Measurements from ENCODE around the gene CRLF3. TPM values are rescaled to one million over a fixed set of nuclear protein-coding genes. Genes with fewer than 3 reads are reported as not detected.
"Not testable (repeated sequence)": the region's sequence is repeated elsewhere in the genome, so short reads cannot be mapped to it uniquely, and the experiment has no call there.

CRLF3 gene
- total RNA-seq, 1 donor from 2014 or later = 4.2 TPM

- not testable (repeated sequence) for ATAC-seq
Observed at GRCh38 chr17:30814860-30815259, 9.6 kb downstream of the CRLF3 start.

DNA sequence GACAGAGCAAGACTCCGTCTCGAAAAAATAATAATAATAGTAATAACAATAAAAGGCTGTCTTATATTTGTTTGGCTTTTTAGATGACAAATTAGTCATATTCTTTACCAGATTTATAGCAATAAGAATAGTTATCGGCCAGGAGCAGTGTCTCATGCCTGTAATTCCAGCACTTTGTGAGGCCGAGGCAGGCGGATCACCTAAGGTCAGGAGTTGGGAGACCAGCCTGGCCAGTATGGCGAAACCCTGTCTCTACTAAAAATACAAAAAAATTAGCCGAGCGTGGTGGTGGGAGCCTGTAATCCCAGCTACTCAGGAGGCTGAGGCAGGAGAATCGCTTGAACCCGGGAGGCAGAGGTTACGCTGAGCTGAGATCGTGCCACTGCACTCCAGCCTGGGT, 10.3 kb downstream of the CRLF3 start:
- not testable (repeated sequence) for DNase-seq (ENCODE audit: low spot score); ATAC-seq

More at GRCh38 chr17:30814860-30815259, 9.6 kb downstream of the CRLF3 start:
- DNase-seq (ENCODE audit: low spot score) = not testable (repeated sequence)

- ATAC-seq = no peak
- DNase-seq (ENCODE audit: low spot score) = no peak
Observed at GRCh38 chr17:30812218-30813177, 12.0 kb downstream of the CRLF3 start.

GRCh38 chr17:30809867-30810266, 14.6 kb downstream of the CRLF3 start:
- no peak for DNase-seq (ENCODE audit: low spot score)
- no peak for ATAC-seq

- peak; percentile 34 for ATAC-seq
- DNase-seq (ENCODE audit: low spot score) = no peak
Observed at GRCh38 chr17:30808785-30809286, 15.7 kb downstream of the CRLF3 start.

GRCh38 chr17:30807896-30808295, 16.6 kb downstream of the CRLF3 start:
- no peak for ATAC-seq
- DNase-seq (ENCODE audit: low spot score) = no peak

- DNase-seq (ENCODE audit: low spot score) (no peak), ATAC-seq (no peak)
Observed at GRCh38 chr17:30805944-30806456, 18.5 kb downstream of the CRLF3 start.

DNA sequence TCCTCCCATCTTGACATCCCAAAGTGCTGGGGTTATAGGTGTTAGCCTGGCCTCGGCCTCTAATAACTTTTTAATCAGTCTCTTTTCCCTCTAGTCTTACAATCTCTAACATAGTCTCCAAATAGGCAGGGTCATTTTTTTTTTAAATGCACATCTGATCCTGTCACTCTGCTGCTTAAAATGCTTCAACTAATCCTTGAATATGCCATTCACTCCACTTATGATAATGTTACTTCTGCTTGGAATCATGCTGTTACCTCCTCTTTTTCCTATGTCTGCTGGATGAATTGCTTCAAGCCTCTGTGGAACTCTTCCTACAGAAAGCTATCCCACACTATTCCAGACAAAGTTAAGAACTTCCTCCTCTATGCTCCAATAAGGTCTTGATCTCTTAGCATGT, 22.8 kb downstream of the CRLF3 start:
- DNase-seq (ENCODE audit: low spot score) = no peak
- no peak for ATAC-seq

DNA sequence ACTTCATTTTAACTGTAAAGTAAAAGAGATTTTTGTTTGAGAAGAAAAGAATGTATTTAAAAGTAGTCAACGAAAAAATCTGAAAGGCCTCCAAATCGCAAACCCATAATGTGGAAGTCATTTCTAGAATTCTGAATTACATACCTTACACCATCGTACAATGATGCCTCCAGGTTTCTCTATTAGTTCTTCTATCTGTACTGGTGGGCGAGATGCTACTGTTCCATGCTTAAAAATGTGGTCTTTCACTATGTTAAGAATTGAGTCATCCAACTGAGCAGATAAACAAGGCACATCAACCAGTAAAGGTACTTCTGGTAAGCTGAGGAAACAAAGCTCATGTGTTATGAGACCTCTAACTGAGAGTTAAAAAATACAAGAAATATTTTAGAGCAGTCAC, 28.5 kb downstream of the CRLF3 start:
- DNase-seq (ENCODE audit: low spot score) (no peak), ATAC-seq (no peak)

DNA sequence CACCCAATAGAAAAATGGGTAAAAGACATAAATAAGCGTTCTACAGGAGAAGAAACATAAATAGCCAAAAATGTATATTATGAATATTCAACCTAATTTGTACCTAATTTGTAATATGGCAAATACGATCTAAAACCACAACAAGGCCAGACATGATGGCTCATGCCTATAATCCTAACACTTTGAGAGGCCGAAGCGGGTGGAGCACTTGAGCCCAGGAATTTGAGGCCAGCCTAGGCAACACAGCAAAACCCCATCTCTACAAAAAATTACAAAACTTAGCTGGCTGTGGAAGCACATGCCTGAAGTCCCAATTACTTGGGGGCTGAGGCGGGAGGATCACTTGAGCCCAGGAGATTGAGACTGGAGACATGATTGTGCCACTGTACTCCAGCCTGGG, 30.1 kb downstream of the CRLF3 start:
- DNase-seq (ENCODE audit: low spot score) = no peak
- no peak for ATAC-seq

- no peak for DNase-seq (ENCODE audit: low spot score)
- no peak for ATAC-seq
Observed at GRCh38 chr17:30793282-30793977, 31.1 kb downstream of the CRLF3 start.

DNA sequence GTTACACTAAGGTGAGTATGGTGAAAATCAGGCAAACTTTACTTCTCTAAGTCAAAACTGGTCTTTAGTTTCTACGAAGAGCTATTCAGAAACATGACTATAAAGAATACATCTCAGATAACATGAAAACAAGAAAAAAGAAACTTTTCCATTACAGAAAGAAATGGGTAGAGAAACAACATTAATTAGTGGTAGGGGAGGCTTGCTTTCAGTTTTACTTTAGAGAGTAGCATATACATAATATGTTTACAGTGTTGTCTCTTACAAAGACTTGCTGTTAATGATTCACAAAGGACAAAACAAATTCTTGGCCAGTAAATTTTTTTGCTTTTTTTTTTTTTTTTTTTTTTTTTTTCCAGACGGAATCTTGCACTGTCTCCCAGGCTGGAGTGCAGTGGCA, 34.2 kb downstream of the CRLF3 start:
- no peak for DNase-seq (ENCODE audit: low spot score)
- peak; percentile 30 for ATAC-seq

DNA sequence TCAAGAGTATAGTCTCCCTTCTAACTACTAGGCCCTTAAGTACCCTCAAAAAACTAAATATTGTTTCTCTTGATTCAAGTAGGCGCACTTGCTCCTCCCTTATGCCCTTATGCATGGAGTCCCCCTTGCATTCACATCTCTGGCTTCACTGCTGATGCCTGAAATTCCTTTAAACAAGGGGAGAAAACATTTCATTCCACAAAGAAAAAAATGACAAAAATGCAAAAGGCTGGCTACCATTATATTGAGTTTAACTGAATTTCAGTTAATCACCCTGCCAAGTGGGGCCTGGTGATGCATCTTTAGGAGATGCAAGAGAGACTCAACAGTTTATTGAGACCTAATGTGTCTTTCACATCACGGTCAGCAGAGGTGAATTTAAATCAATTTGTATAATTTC, 35.6 kb downstream of the CRLF3 start:
- ATAC-seq (no peak), DNase-seq (ENCODE audit: low spot score) (no peak)

DNA sequence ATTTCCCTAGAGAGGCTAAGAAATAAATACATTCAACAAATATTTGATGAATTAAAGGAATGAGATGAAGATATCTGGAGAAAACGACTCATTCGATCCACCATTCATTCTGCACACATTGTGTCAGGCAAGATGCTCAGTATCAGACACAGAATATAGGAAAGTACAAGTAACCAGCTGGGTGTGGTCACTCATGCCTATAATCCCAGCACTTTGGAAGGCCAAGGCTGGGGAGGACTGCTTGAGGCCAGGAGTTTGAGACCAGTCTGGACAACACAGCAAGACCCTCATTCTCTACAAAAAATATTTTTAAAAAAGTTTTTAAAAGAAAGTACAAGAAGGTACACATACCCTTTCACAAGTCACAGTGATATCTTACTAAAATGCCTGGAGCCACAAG, 42.3 kb downstream of the CRLF3 start:
- ATAC-seq (no peak), DNase-seq (ENCODE audit: low spot score) (no peak)

DNA sequence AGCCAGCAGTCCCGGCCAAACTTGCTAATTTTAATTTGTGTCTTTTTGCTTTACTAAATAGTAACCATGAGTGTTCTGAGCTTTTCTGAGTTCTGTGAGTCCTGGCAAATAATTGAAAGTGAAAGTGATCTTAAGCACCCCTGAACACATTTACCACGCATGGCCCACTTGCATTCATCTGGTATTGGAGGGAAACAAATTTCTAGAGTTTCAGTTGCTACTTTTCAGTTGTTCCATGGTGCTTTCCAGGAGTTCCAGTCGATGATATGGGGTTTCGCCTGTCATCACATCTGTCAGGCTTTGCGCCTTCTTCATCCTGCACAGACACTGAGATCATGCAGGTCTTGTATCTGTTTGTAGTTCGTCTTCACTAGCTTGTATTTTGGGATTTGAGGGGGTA, 44.1 kb downstream of the CRLF3 start:
- ATAC-seq (no peak), DNase-seq (ENCODE audit: low spot score) (no peak)

GRCh38 chr17:30768771-30769170, 55.7 kb downstream of the CRLF3 start:
- not testable (repeated sequence) for DNase-seq (ENCODE audit: low spot score); ATAC-seq

DNA sequence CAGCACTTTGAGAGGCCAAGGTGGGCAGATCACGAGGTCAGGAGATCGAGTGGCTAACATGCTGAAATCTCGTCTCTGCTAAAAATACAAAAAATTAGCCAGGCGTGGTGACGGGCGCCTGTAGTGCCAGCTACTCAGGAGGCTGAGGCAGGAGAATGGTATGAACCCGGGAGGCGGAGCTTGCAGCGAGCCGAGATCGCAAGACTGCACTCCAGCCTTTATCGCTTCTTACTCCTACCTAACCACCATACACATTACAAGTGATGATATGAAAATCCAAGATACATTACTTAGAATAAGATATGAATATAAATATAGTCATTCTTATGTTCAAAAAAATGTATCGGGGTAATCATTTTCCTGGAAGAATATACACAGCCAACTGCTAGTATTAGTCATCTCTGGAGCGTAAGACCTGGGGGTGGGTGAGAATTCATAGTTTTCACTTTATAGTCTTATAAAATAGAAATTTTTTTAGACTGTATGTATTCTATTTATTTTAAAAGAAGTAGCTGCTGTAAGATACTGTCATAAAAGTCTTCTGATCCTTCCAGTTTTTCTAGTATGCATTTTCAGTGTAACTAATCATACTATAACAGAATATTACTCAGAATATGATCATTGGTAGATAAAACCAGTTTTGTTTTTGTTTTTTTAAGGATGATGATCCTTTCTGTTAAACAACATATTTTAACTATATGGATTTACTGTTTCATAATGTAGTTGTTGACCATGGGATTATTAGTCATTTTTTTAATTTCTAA, 56.7 kb downstream of the CRLF3 start:
- DNase-seq (ENCODE audit: low spot score); ATAC-seq: not testable (repeated sequence)

DNA sequence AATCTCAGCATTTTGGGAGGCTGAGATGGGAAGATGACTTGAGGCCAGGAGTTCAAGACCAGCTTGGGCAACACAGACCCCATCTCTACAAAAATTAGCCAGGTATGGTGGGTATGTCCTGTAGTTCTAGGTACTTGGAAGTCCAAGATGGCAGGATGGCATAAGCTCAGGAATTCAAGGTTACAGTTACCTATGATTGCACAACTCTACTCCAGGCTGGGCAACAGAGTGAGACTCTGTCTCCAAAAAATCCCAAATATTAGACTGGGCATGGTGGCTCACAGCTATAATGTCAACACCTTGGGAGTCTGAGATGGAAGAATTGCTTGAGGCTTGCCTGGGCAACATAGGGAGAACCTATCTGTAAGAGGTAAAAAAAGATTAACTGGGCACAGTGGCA, 63.4 kb downstream of the CRLF3 start:
- no peak for DNase-seq (ENCODE audit: low spot score)
- no peak for ATAC-seq

DNA sequence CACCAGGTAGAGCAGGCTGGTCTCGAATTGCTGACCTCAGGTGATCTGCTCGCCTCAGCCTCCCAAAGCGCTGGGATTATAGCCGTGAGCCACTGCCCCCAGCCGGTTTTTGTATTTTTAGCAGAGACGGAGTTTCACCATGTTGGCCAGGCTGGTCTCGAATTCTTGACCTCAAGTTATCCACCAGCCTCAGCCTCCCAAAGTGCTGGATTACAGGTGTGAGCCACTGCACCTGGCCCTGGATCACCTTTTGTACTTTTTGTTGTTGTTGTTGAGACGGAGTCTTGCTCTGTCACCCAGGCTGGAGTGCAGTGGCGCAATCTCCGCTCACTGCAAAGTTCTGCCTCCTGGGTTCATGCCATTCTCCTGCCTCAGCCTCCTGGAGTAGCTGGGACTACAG, 71.2 kb downstream of the CRLF3 start:
- not testable (repeated sequence) for ATAC-seq; DNase-seq (ENCODE audit: low spot score)

- ATAC-seq; DNase-seq (ENCODE audit: low spot score): not testable (repeated sequence)
Observed at GRCh38 chr17:30750982-30751381, 73.5 kb downstream of the CRLF3 start.

GRCh38 chr17:30747621-30748020, 76.9 kb downstream of the CRLF3 start:
- ATAC-seq = not testable (repeated sequence)

More at GRCh38 chr17:30747621-30748020, 76.9 kb downstream of the CRLF3 start:
- DNase-seq (ENCODE audit: low spot score) = not testable (repeated sequence)

Data from left lobe of liver (tissue), 2 donors.